HepG2 (cell line): ENCODE data around the gene GLUD1. TPM values are rescaled to one million over a fixed set of nuclear protein-coding genes. Genes with fewer than 3 reads are reported as not detected.
"Not testable (repeated sequence)": the region's sequence is repeated elsewhere in the genome, so short reads cannot be mapped to it uniquely, and the experiment has no call there.

ENCODE experiments used
- ATAC-seq: fragments of 200-7000 bp; cut with Tn5 transposase; 3 replicates; pipeline ENCODE4 v1.9.1; 2020; ENCODE audit warnings: mild to moderate bottlenecking, moderate library complexity
- BruUV-seq: library from RNA; stranded (reverse); fragments of 400-500 nt; replicated peaks from 2 replicates; lab custom pipeline; 2021; lab: Mats Ljungman, UMichigan
- CTCF ChIA-PET: fragments of 300-600 bp; formaldehyde crosslinking; extraction: SDS; loops from one replicate; lab custom pipeline; 2021; ENCODE audit warnings: low total read pairs, inconsistent platforms, low intra/inter-chr PET ratio; lab: Yijun Ruan, JAX
- POLR2A ChIA-PET: fragments of 350-600 bp; sonication (Branson Sonifier 250); formaldehyde crosslinking; loops from one replicate; lab custom pipeline; 2020; ENCODE audit warnings: antibody characterized with exemption, inconsistent platforms; lab: Yijun Ruan, JAX
- DNase-seq: peaks from one replicate; pipeline ENCODE4 v3.0.0-alpha.2; 2015; ENCODE audit warnings: low spot score
- FAIRE-seq: peaks from 3 replicates; lab custom pipeline; 2011; peaks lifted over from hg19 to GRCh38; lab: Jason Lieb, UNC
- H2AFZ ChIP-seq: one replicate; pipeline ENCODE4 v1.6.1; 2011; ENCODE audit warnings: low read length, inconsistent platforms
- H3K27ac ChIP-seq: fragments of 300-600 bp; 3 replicates; pipeline ENCODE4 v1.8.0; 2011; ENCODE audit warnings: mixed run types, mild to moderate bottlenecking, mixed read lengths, low read length, inconsistent platforms; ENCODE audit not compliant: insufficient read depth; ENCODE audit errors: extremely low read length
- H3K27me3 ChIP-seq, 2 experiments: fragments of 200-600 bp in 1 of 2; 2 replicates in 1 of 2; 3 replicates in 1 of 2; pipeline versions ENCODE4 v1.6.0 to v1.8.0; 2011; ENCODE audit warnings: low read length in 2 of 2, mild to moderate bottlenecking in 2 of 2, moderate library complexity in 2 of 2, inconsistent platforms in 1 of 2; ENCODE audit not compliant: insufficient read depth in 2 of 2, control insufficient read depth in 1 of 2
- H3K36me3 ChIP-seq, 2 experiments: fragments of 200-600 bp in 1 of 2; replicated peaks in 1 of 2; 2 replicates in 1 of 2; 3 replicates in 1 of 2; pipeline versions ENCODE4 v1.5.1 to v1.8.0; 2011; ENCODE audit warnings: low read length in 2 of 2, inconsistent platforms in 1 of 2; ENCODE audit not compliant: insufficient read depth in 2 of 2, control insufficient read depth in 1 of 2
- H3K4me1 ChIP-seq: 2 replicates; pipeline ENCODE4 v1.5.1; 2012; ENCODE audit warnings: low read length, inconsistent platforms; ENCODE audit not compliant: insufficient read depth
- H3K4me2 ChIP-seq: 2 replicates; pipeline ENCODE4 v1.6.0; 2011; ENCODE audit warnings: low read depth, low read length, inconsistent platforms
- H3K4me3 ChIP-seq, 3 experiments: fragments of 200-600 bp in 1 of 3; sonication (generic), shearing (Covaris generic) in 1 of 3; replicated peaks in 1 of 3; 2 replicates each; pipeline ENCODE4 v1.5.1; 2011 to 2016; ENCODE audit warnings: low read length in 3 of 3, inconsistent platforms in 2 of 3, low read depth in 2 of 3, mild to moderate bottlenecking in 2 of 3, control low read depth in 1 of 3, mixed read lengths in 1 of 3; ENCODE audit not compliant: insufficient read depth in 1 of 3
- H3K79me2 ChIP-seq: one replicate; pipeline ENCODE4 v1.6.1; 2011; ENCODE audit warnings: low read length, inconsistent platforms; ENCODE audit not compliant: insufficient read depth
- H3K9ac ChIP-seq: 2 replicates; pipeline ENCODE4 v1.6.0; 2011; ENCODE audit warnings: mild to moderate bottlenecking, low read depth, low read length, inconsistent platforms; ENCODE audit not compliant: insufficient read depth
- H3K9me3 ChIP-seq: 2 replicates; pipeline ENCODE4 v1.5.1; 2012; ENCODE audit warnings: mild to moderate bottlenecking, low read length
- H4K20me1 ChIP-seq: 2 replicates; pipeline ENCODE4 v1.6.0; 2011; ENCODE audit warnings: inconsistent platforms, mild to moderate bottlenecking, low read length, moderate library complexity; ENCODE audit not compliant: insufficient read depth
- CSRNP2 ChIP-seq: sonication (generic); formaldehyde crosslinking; conservative IDR thresholded peaks from 2 replicates; pipeline ENCODE4 v1.8.0; 2022; ENCODE audit warnings: low read depth, missing genetic modification reagents
- RARA ChIP-seq: IDR thresholded peaks from 2 replicates; pipeline ENCODE4 v1.6.1; 2016; ENCODE audit warnings: missing genetic modification reagents, missing compliant biosample characterization
- RBFOX2 ChIP-seq: fragments of 200-400 bp; formaldehyde crosslinking; IDR thresholded peaks from 2 replicates; pipeline ENCODE4 v1.6.1; 2017; ENCODE audit warnings: low read depth, mild to moderate bottlenecking, low read length
- WGBS: methylation state at CpG from one replicate; pipeline ENCODE4 v1.1.6; 2017; ENCODE audit warnings: low lambda C conversion rate; 5-methylcytosine and 5-hydroxymethylcytosine counted together
- in situ Hi-C: cut with HindIII; loops from 2 replicates; pipeline ENCODE4 v1.10.0; 2017; ENCODE audit warnings: low pct_unique_long_range_greater_than_20kb; ENCODE audit not compliant: extremely low pct_ligation_motif_present
- intact Hi-C: fragments of 100-400 bp; cut with micrococcal nuclease; formaldehyde crosslinking; loops from one replicate; pipeline ENCODE4 v1.10.0; 2022; ENCODE audit not compliant: unreplicated experiment
- polyA plus RNA-seq, 8 experiments: library from polyadenylated mRNA; depleted of rRNA in 3 of 8; stranded (reverse) in 7 of 8; unstranded in 1 of 8; fragments of >200 nt; fragmentation: Illumina TruSeq in 4 of 8; extraction: Trizol in 4 of 8; gene quantifications; 2 replicates each; pipeline versions ENCODE4 v1.2.1 to v1.2.3, GENCODE V29; 2011 to 2016; ENCODE audit warnings: low read depth in 4 of 8, missing spikeins in 1 of 8, mixed read lengths in 1 of 8; ENCODE audit not compliant: insufficient read depth in 1 of 8
- total RNA-seq, 5 experiments: library from RNA; depleted of rRNA; stranded (reverse); fragments of >200 nt; fragmentation: Illumina TruSeq; extraction: Trizol; gene quantifications; 2 replicates each; pipeline ENCODE4 v1.2.3, GENCODE V29; 2016; ENCODE audit warnings: low read depth in 1 of 5

Gene GLUD1
- total and polyA plus RNA-seq, 2 of the 13 experiments (the other 11 are each of a cell fraction or from before 2014, with no cell fraction given): 301 to 798 TPM

GRCh38 chr10:87089746-87090145 lies 4.9 kb downstream of the GLUD1 start (continued):
- TF ChIP-seq CSRNP2 (CRISPR knock-in tag): no peak
- TF ChIP-seq, all 625 proteins: peak for 0

GRCh38 chr10:87085537-87085936 lies 9.1 kb downstream of the GLUD1 start:
- H3K27ac ChIP-seq: no peak overlapping the region
- ChIA-PET CTCF (no interaction called here), POLR2A (interaction anchor here (3.3 kb wide), 1 partner anchor 8 kb away, joined by 14 read pairs; no protein-coding TSS in a partner anchor)

GRCh38 chr10:87084291-87084782 lies 10.3 kb downstream of the GLUD1 start:
- FAIRE-seq, H2AFZ ChIP-seq, intact Hi-C loops, CTCF ChIA-PET, DNase-seq, BruUV-seq, ATAC-seq, H3K27me3 ChIP-seq, in situ Hi-C loops, H3K9me3 ChIP-seq: not testable (repeated sequence)
- H4K20me1 ChIP-seq: peaks cover 66% of the 10 kb centered on the region
- H3K4me3 ChIP-seq: 0 out of 6 replicates have a peak overlapping the region, but pooled peaks of 1 of the 3 experiments have one; percentile 30
- peak overlapping the region; percentile 32; the same call in 1 of the 2 replicates for H3K9ac ChIP-seq
- peaks cover 77% of the 10 kb centered on the region for H3K79me2 ChIP-seq
- peaks cover 77% of the 10 kb centered on the region for H3K4me1 ChIP-seq
- peaks cover 2 to 27% of the 10 kb centered on the region in 2 experiments for H3K36me3 ChIP-seq
- H3K27ac ChIP-seq: peak overlapping the region; percentile 67
- POLR2A ChIA-PET: interaction anchor here (1.1 to 3.3 kb wide), 2 partner anchors 9 to 12 kb away, joined by 3 to 14 read pairs; no protein-coding TSS in a partner anchor
- H3K4me2 ChIP-seq: peak overlapping the region; percentile 45

More at GRCh38 chr10:87085537-87085936, 9.1 kb downstream of the GLUD1 start:
- FAIRE-seq (no peak), DNase-seq (no peak), ATAC-seq (no peak)
- Histone ChIP-seq H3K4me1 (peaks cover 89% of the 10 kb centered on the region), H2AFZ (no peak overlapping the region), H4K20me1 (peaks cover 75% of the 10 kb centered on the region), H3K36me3 (peaks cover 2 to 30% of the 10 kb centered on the region in 2 experiments), H3K27me3 (no peaks in the 10 kb centered on the region), H3K79me2 (peaks cover 86% of the 10 kb centered on the region), H3K4me2 (0 out of 2 replicates have a peak overlapping the region, but pooled peaks have one; percentile 26), H3K4me3 (no peak overlapping the region), H3K9ac (no peak overlapping the region), H3K9me3 (no peaks in the 10 kb centered on the region)
- in situ Hi-C loops: no loop called here
- BruUV-seq: no TSS peak
- 89% methylated on average over 1 of the region's 1 CpG for WGBS
- intact Hi-C loops: no loop called here
- TF ChIP-seq RARA (CRISPR knock-in tag) (no peak), RBFOX2 (peak; percentile 64)
